HL-60 (cell line): ENCODE results near the gene SPI1.

Source experiments
- GABPA ChIP-seq: IDR thresholded peaks from 2 replicates; pipeline ENCODE4 v1.6.1; 2012; ENCODE audit warnings: low read depth
- POLR2AphosphoS5 ChIP-seq: IDR thresholded peaks from 2 replicates; pipeline ENCODE4 v1.6.1; 2012; ENCODE audit warnings: low read depth
- TF ChIP-seq, protein P1 (sequence below): IDR thresholded peaks from one replicate; pipeline ENCODE4 v1.5.1; 2011; ENCODE audit warnings: low read length, control low read depth, inconsistent platforms; ENCODE audit not compliant: insufficient read depth
- TF ChIP-seq, protein P2 (sequence below): IDR thresholded peaks from 2 replicates; pipeline ENCODE4 v1.6.1; 2012; ENCODE audit warnings: low read depth; ENCODE audit not compliant: insufficient replicate concordance

DNA sequence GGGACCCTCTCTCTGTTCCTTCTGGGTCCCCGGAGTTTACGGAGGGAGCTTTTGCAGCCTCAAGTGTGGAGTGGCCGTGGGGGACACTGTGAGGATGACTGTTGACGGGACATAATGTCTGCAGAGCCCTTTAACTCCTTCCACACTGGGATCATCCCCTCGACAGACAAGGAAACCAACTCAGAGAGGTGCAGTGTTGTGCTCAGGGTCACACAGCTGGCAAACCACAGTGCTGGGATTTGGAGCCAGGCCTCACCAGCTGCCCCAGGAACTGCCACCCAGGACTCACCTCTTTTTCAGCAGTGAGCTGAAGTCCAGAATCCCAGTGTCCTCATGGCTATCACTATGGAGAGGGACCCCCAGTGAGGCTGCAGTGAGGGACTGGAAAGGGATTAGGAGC, 31.2 kb downstream of the SPI1 start:
- TF ChIP-seq, protein P1, sequence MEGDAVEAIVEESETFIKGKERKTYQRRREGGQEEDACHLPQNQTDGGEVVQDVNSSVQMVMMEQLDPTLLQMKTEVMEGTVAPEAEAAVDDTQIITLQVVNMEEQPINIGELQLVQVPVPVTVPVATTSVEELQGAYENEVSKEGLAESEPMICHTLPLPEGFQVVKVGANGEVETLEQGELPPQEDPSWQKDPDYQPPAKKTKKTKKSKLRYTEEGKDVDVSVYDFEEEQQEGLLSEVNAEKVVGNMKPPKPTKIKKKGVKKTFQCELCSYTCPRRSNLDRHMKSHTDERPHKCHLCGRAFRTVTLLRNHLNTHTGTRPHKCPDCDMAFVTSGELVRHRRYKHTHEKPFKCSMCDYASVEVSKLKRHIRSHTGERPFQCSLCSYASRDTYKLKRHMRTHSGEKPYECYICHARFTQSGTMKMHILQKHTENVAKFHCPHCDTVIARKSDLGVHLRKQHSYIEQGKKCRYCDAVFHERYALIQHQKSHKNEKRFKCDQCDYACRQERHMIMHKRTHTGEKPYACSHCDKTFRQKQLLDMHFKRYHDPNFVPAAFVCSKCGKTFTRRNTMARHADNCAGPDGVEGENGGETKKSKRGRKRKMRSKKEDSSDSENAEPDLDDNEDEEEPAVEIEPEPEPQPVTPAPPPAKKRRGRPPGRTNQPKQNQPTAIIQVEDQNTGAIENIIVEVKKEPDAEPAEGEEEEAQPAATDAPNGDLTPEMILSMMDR: no peak
- TF ChIP-seq POLR2AphosphoS5: no peak
- TF ChIP-seq, protein P2, sequence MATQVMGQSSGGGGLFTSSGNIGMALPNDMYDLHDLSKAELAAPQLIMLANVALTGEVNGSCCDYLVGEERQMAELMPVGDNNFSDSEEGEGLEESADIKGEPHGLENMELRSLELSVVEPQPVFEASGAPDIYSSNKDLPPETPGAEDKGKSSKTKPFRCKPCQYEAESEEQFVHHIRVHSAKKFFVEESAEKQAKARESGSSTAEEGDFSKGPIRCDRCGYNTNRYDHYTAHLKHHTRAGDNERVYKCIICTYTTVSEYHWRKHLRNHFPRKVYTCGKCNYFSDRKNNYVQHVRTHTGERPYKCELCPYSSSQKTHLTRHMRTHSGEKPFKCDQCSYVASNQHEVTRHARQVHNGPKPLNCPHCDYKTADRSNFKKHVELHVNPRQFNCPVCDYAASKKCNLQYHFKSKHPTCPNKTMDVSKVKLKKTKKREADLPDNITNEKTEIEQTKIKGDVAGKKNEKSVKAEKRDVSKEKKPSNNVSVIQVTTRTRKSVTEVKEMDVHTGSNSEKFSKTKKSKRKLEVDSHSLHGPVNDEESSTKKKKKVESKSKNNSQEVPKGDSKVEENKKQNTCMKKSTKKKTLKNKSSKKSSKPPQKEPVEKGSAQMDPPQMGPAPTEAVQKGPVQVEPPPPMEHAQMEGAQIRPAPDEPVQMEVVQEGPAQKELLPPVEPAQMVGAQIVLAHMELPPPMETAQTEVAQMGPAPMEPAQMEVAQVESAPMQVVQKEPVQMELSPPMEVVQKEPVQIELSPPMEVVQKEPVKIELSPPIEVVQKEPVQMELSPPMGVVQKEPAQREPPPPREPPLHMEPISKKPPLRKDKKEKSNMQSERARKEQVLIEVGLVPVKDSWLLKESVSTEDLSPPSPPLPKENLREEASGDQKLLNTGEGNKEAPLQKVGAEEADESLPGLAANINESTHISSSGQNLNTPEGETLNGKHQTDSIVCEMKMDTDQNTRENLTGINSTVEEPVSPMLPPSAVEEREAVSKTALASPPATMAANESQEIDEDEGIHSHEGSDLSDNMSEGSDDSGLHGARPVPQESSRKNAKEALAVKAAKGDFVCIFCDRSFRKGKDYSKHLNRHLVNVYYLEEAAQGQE: no peak
- no peak for TF ChIP-seq GABPA
